HFFc6 (cell line): ENCODE data around the gene PARVG. TPM values are rescaled to one million over a fixed set of nuclear protein-coding genes. Genes with fewer than 3 reads are reported as not detected.

Experiments used
- DNase-seq: peaks from one replicate; pipeline ENCODE4 v3.0.0-alpha.2; 2018
- H3K27ac Mint-ChIP-seq: 2 replicates; pipeline ENCODE4 v1.8.0; 2020; ENCODE audit warnings: mild to moderate bottlenecking, mixed read lengths
- H3K27me3 Mint-ChIP-seq: 2 replicates; pipeline ENCODE4 v1.8.0; 2021; ENCODE audit warnings: mild to moderate bottlenecking, moderate library complexity, mixed read lengths; ENCODE audit not compliant: insufficient read depth
- H3K36me3 Mint-ChIP-seq: 2 replicates; pipeline ENCODE4 v1.8.0; 2021; ENCODE audit warnings: low read depth, mixed read lengths
- H3K4me1 Mint-ChIP-seq: 2 replicates; pipeline ENCODE4 v1.8.0; 2020; ENCODE audit warnings: low read depth, mixed read lengths
- H3K4me3 Mint-ChIP-seq: 2 replicates; pipeline ENCODE4 v1.8.0; 2020; ENCODE audit warnings: mild to moderate bottlenecking, moderate library complexity, mixed read lengths
- H3K9me3 Mint-ChIP-seq: 2 replicates; pipeline ENCODE4 v1.8.0; 2020; ENCODE audit warnings: mild to moderate bottlenecking, mixed read lengths
- CTCF ChIP-seq: fragments of 200-600 bp; sonication (generic); IDR thresholded peaks from 2 replicates; pipeline ENCODE4 v1.5.0; 2021; ENCODE audit warnings: antibody characterized with exemption, mild to moderate bottlenecking
- total RNA-seq, 6 experiments: library from RNA; stranded (reverse); fragmentation: NEBNext Ultra II Directional; extraction: Animal tissue kit (Norgen Biotek cat#: 25700); gene quantifications; 2 replicates in 1 of 6; 3 replicates in 5 of 6; pipeline ENCODE4 v1.2.3, GENCODE V29; 2021

PARVG gene
- total RNA-seq, 6 experiments from 2014 or later = not detected

- DNase-seq = no peak
- H3K27me3 Mint-ChIP-seq = peaks cover 21% of the 10 kb centered on the region
- H3K4me3 Mint-ChIP-seq = no peak overlapping the region
- no peak overlapping the region for H3K27ac Mint-ChIP-seq
- no peaks in the 10 kb centered on the region for H3K9me3 Mint-ChIP-seq
- no peaks in the 10 kb centered on the region for H3K4me1 Mint-ChIP-seq
- TF ChIP-seq CTCF = no peak
- no peaks in the 10 kb centered on the region for H3K36me3 Mint-ChIP-seq
These were observed 37.3 kb downstream of the PARVG start for GRCh38 chr22:44218071-44218470.

GRCh38 chr22:44219101-44219870, 38.6 kb downstream of the PARVG start:
- no peak for TF ChIP-seq CTCF
- no peaks in the 10 kb centered on the region for H3K4me1 Mint-ChIP-seq
- DNase-seq = no peak
- no peak overlapping the region for H3K27ac Mint-ChIP-seq
- H3K27me3 Mint-ChIP-seq = peaks cover 25% of the 10 kb centered on the region
- H3K4me3 Mint-ChIP-seq = no peak overlapping the region
- H3K36me3 Mint-ChIP-seq = no peaks in the 10 kb centered on the region
- H3K9me3 Mint-ChIP-seq = no peaks in the 10 kb centered on the region

GRCh38 chr22:44220727-44221680, 40.3 kb downstream of the PARVG start:
- Mint-ChIP-seq H3K27ac (no peak overlapping the region), H3K9me3 (no peaks in the 10 kb centered on the region), H3K27me3 (peaks cover 28% of the 10 kb centered on the region), H3K4me3 (no peak overlapping the region), H3K36me3 (no peaks in the 10 kb centered on the region), H3K4me1 (no peaks in the 10 kb centered on the region)
- DNase-seq = no peak
- no peak for TF ChIP-seq CTCF

GRCh38 chr22:44221710-44222475, 41.2 kb downstream of the PARVG start:
- H3K36me3 Mint-ChIP-seq = no peaks in the 10 kb centered on the region
- H3K27me3 Mint-ChIP-seq = peaks cover 24% of the 10 kb centered on the region
- no peak for TF ChIP-seq CTCF
- H3K4me3 Mint-ChIP-seq = no peak overlapping the region
- no peak for DNase-seq
- no peaks in the 10 kb centered on the region for H3K4me1 Mint-ChIP-seq
- no peaks in the 10 kb centered on the region for H3K9me3 Mint-ChIP-seq
- no peak overlapping the region for H3K27ac Mint-ChIP-seq

- TF ChIP-seq CTCF = no peak
- H3K27me3 Mint-ChIP-seq = peaks cover 18% of the 10 kb centered on the region
- H3K4me1 Mint-ChIP-seq = no peaks in the 10 kb centered on the region
- no peaks in the 10 kb centered on the region for H3K36me3 Mint-ChIP-seq
- DNase-seq = peak; percentile 4
- H3K4me3 Mint-ChIP-seq = no peak overlapping the region
- peaks cover 4% of the 10 kb centered on the region for H3K9me3 Mint-ChIP-seq
- no peak overlapping the region for H3K27ac Mint-ChIP-seq
These were observed 43.4 kb downstream of the PARVG start for GRCh38 chr22:44224166-44224565.
